ENCODE data around the gene CCDC14.

Gene CCDC14

DNA sequence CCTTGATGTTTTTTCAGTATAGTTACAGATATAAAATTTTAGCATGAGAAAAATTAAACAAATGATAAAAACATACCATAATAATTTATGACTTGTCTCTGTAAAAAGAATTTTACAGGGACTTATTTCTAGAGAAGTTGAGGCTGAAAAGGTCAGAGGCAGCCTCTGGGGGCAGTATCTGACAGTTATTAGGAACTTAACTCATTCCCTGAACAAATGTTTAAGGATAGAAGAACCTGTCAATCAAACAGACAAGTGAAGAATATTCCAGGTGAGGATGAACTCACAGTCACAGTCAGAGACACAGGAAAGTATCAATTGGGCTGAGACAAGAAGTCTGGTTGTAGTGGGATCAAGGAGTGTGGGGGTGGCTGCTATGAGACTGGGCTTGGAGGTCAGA, 84.2 kb downstream of the CCDC14 start:
- H3F3A ChIP-seq (ENCODE audit: insufficient read depth): no peaks in the 10 kb centered on the region
- H3K36me3 ChIP-seq (ENCODE audit: low read length): no peaks in the 10 kb centered on the region
- no peaks in the 10 kb centered on the region for H3K9me3 ChIP-seq (ENCODE audit: insufficient read depth, low read length)
- H3K9me2 ChIP-seq (replicated peaks; ENCODE audit: insufficient read depth, low read length): no peaks in the 10 kb centered on the region
- no peaks in the 10 kb centered on the region for H3K27me3 ChIP-seq (ENCODE audit: low read length)
- no peak overlapping the region for H3K27ac ChIP-seq (ENCODE audit: low read depth, low read length)
- no peak overlapping the region for H3K4me3 ChIP-seq (ENCODE audit: insufficient read depth, low read length, poor library complexity, severe bottlenecking)
- no peaks in the 10 kb centered on the region for H4K20me1 ChIP-seq (ENCODE audit: low read depth, low read length)
- H3K79me2 ChIP-seq (ENCODE audit: insufficient read depth, low read length): no peaks in the 10 kb centered on the region
- H3K9ac ChIP-seq (ENCODE audit: low read length): no peak overlapping the region
- no peak for TF ChIP-seq EZH2phosphoT487 (conservative IDR thresholded peaks at IDR 0.05; ENCODE audit: low read length)
- no peak for TF ChIP-seq CTCF (IDR thresholded peaks at IDR 0.05; ENCODE audit: insufficient read depth, low read length, poor library complexity, severe bottlenecking)
- H3K4me2 ChIP-seq (ENCODE audit: low read depth, low read length, poor library complexity, severe bottlenecking): no peak overlapping the region
- no peak overlapping the region for H2AFZ ChIP-seq (ENCODE audit: low read depth, low read length, severe bottlenecking)

GRCh38 chr3:123872621-123873020, 88.4 kb downstream of the CCDC14 start:
- H3K9me2 ChIP-seq (replicated peaks; ENCODE audit: insufficient read depth, low read length): no peaks in the 10 kb centered on the region
- no peaks in the 10 kb centered on the region for H3K79me2 ChIP-seq (ENCODE audit: insufficient read depth, low read length)
- H2AFZ ChIP-seq (ENCODE audit: low read depth, low read length, severe bottlenecking): no peak overlapping the region
- TF ChIP-seq CTCF (IDR thresholded peaks at IDR 0.05; ENCODE audit: insufficient read depth, low read length, poor library complexity, severe bottlenecking) (no peak), EZH2phosphoT487 (conservative IDR thresholded peaks at IDR 0.05; ENCODE audit: low read length) (no peak)
- H3K27ac ChIP-seq (ENCODE audit: low read depth, low read length): no peak overlapping the region
- H3K36me3 ChIP-seq (ENCODE audit: low read length): no peaks in the 10 kb centered on the region
- no peak overlapping the region for H3K9ac ChIP-seq (ENCODE audit: low read length)
- H3K4me2 ChIP-seq (ENCODE audit: low read depth, low read length, poor library complexity, severe bottlenecking): no peak overlapping the region
- H3K4me3 ChIP-seq (ENCODE audit: insufficient read depth, low read length, poor library complexity, severe bottlenecking): no peak overlapping the region
- H3K27me3 ChIP-seq (ENCODE audit: low read length): no peaks in the 10 kb centered on the region
- no peaks in the 10 kb centered on the region for H4K20me1 ChIP-seq (ENCODE audit: low read depth, low read length)
- H3K9me3 ChIP-seq (ENCODE audit: insufficient read depth, low read length): no peaks in the 10 kb centered on the region
- H3F3A ChIP-seq (ENCODE audit: insufficient read depth): no peaks in the 10 kb centered on the region

GRCh38 chr3:123871946-123872345, 89.1 kb downstream of the CCDC14 start:
- H3K4me3 ChIP-seq (ENCODE audit: insufficient read depth, low read length, poor library complexity, severe bottlenecking): no peak overlapping the region
- no peak overlapping the region for H3K4me2 ChIP-seq (ENCODE audit: low read depth, low read length, poor library complexity, severe bottlenecking)
- H4K20me1 ChIP-seq (ENCODE audit: low read depth, low read length): no peaks in the 10 kb centered on the region
- H3K9ac ChIP-seq (ENCODE audit: low read length): no peak overlapping the region
- no peak for TF ChIP-seq CTCF (IDR thresholded peaks at IDR 0.05; ENCODE audit: insufficient read depth, low read length, poor library complexity, severe bottlenecking)
- TF ChIP-seq EZH2phosphoT487 (conservative IDR thresholded peaks at IDR 0.05; ENCODE audit: low read length): no peak
- H3K9me2 ChIP-seq (replicated peaks; ENCODE audit: insufficient read depth, low read length): no peaks in the 10 kb centered on the region
- no peak overlapping the region for H2AFZ ChIP-seq (ENCODE audit: low read depth, low read length, severe bottlenecking)
- no peaks in the 10 kb centered on the region for H3K79me2 ChIP-seq (ENCODE audit: insufficient read depth, low read length)
- H3K27me3 ChIP-seq (ENCODE audit: low read length): no peaks in the 10 kb centered on the region
- no peaks in the 10 kb centered on the region for H3K9me3 ChIP-seq (ENCODE audit: insufficient read depth, low read length)
- H3K36me3 ChIP-seq (ENCODE audit: low read length): no peaks in the 10 kb centered on the region
- H3K27ac ChIP-seq (ENCODE audit: low read depth, low read length): no peak overlapping the region
- no peaks in the 10 kb centered on the region for H3F3A ChIP-seq (ENCODE audit: insufficient read depth)
